Fibroblast of upper back skin (primary cell): Measurements from ENCODE around the gene PARD6B.

Source experiments
- DNase-seq: peaks from one replicate; pipeline ENCODE4 v3.0.0-alpha.2; 2013

The PARD6B gene

DNA sequence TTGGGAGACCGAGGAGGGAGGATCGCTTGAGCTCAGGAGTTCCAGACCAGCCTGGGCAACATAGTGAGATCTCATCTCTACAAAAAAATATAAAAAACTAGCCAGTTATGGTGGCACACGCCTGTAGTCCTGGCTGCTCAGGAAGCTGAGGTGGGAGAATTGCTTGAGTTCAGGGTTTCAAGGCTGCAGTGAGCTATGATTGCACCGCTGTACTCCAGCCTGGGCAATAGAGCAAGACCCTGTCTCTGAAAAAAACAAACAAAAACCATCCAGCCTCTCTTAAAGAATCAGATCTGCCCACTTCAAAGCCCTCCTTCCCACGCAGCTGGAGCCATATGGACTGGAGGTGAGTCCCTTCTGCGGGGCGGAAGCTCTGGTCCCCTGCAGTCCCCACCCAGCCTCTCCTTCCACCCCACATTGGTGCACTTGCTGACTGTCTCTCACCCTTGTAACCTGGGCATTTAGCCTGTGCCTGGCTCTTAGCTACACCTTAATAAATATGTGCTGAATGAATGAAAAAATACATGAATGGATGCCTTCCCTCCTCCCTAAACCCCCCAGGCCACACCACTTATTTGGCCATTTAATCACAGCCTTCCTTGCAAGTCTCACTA lies 7.2 kb upstream of the PARD6B start:
- DNase-seq, result no peak

GRCh38 chr20:50724851-50725723 lies 6.3 kb upstream of the PARD6B start:
- peak; percentile 92 for DNase-seq

- no peak for DNase-seq
These were observed 5.7 kb upstream of the PARD6B start for GRCh38 chr20:50725724-50726005.

DNA sequence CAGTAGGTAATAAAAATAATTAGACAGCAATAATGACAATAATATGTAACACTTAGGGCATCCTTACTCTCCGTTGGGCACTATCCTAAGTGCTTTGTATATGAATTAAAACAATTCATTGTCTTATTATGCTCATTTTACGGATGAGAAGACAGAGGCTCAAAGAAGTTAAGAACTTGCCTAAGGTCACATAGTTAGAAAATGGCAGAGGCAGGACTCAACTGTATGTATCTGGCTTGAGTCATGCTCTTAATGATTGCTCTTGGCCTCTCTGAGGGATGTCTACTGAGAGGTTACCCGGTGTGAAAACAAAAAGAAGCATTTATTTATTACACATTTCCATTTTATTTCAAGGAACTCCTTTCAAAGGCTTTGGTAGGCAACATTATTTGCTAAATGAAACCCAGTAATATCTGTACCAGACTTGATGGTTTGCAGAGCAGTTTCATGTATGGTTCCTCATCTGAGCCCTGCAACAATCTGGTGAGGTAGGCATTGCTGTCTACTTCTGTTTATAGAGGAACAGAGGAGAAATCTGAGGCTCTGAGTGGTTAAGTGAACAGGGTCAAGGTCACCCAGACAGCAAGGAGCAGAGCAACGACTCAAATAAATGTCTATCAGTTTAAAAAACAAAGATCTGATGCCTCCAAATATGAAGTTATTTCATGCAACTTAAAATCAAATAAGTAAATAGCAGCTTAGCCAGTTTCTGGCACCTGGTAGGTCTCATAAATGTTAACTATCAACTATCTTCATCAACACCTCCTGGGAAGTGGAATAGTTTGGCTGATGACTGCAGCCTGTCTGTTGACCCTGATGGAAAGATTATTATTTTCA lies 4.2 kb upstream of the PARD6B start:
- no peak for DNase-seq

- DNase-seq, result no peak
These were observed 3.4 kb upstream of the PARD6B start for GRCh38 chr20:50727792-50728485.

DNA sequence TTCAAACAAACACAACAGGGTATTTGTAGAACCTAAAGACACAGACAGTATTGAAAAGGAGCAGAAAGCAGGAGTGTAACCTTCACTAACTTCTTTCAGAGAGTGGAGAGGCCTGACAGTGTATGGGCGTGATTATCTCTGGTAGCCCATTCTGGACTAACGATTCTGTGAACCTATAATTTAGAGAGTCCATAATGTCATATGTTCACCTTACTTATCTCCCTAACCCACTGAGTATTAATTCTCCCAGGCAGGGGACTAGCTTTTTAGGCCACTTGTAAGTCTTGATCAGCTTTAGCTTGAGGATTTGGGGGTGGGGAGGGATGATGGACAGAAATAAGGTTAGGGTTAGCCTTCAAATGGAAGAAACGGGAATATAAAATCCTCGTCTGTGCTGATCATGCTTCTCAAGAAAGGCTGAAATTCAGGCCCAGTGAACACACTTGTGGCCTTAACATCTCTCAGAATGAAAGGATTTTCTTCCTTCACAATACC lies 2.8 kb upstream of the PARD6B start:
- DNase-seq, result no peak

DNA sequence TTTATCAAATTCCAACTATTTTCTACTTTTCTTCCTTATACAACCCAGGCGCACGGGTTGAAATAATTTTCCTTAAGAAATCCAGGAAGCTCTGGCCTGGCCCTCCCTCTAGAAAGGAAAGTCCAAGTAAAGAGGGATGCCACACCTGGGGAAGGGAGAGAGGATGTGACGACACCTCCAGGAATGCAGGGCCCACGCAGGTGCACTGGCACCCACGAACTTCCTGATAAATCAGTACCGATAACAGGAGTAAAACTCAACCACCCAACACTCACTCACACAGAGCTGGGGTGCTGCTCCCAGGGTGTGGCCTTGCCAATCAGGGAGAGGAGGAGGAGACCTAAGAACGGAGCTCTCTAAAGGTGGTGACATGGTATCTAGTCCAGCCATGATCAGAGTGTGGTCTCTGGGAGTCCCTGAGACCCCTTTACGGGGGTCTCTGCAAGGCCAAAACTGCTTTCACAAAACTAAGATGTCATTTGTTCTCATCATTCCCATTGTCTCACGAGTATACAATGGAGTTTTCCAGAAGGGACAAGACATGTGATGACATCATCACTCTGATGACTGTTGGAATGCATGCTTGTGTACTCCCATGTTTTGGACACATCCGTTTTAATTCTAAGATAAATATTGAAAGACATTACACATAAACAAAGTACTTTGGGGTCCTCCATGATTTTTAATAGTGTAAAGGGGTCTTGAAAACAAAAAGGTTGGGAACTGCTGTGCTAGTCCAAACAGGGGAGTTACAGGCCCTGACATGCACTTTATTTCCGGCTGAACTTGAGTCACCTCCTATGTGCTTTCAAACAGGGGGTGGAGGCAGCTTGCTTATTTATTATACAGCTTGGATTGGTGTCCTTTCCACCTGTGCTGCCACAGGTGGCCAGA lies 2.2 kb upstream of the PARD6B start:
- no peak for DNase-seq

- DNase-seq, result no peak
These were observed 1.2 kb upstream of the PARD6B start for GRCh38 chr20:50729901-50730764.

DNA sequence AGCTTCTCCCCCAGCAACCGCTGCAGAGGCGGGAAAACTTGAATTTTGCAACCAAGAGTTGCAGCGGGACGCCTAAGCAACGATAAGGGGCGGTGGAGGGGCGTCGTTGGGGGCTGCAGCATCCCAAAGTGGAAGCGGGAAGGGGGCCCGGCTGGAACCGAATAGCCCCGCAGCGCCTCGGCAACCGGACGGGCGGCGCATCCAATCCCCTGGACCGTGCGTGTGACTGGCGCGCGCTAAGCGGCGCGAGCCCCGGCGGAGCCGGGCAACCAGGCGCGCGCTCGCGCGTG lies 670 bp upstream of the PARD6B start:
- no peak for DNase-seq

DNA sequence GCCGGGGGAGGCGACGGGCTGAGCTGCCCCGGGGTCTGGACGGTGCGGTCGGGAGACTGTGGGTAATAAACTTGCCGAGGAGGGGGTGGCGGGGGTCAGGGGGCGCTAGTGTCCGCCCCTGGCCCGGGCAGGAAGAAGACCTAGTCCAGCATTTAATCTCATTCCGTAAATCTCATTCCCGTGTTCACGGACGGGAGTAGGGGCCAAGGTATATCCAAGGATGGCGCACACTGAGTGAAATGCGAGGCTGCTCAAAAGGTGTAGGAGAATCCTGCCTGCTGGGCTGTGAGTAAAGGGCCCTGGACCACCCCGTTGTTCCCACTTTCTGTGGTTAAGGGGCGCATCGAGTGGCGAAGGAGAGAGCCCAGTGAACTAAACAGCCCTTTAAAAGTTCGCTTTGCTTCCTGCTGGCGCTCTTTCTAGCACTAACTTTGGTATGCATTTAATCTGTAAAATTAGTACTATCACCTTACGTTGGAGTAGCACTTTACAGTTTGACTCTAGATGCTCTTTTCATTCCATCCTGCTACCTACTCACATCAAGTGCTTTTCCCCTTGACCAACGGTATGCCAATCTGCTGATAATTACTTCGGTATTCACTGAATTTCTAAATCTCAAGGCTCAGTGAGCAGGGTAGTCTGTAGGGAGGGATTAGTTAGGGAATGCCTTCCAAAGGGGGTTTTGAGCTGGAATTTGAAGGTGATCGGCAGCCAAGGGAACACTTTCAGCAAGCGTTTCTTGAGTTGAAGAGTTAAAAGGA lies 730 bp downstream of the PARD6B start:
- DNase-seq, result no peak

DNA sequence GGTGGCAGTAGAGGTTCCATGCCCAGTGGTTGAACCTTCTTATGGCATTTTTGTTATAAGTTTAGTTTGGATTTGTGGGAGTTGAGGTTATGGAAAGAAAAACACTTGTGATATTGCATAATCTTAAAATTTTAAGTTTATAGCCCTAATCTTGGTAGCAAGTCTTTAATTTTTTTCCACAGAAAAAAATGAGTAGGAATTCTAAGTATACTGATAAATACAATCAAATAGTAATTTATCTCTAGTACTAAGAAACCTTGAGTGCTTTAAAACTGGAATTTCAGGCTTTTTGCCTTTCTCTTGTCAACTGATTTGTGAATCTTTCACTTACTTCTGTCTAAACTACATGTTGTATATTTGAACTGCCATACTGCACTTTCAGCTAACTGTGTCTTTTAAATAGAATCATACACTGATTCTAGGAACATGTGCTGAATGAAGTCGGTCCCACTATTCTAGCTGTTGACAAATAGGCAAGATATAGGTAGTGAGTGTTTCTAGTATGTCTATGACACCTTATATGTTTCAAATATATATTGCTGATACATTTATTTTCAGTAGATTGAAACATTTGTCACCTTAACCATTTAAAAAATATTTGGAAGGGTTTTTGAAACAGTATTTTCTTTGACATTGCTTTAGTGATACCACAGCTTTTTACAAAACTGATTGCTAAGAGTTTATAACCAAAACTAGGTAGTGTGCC lies 2.4 kb downstream of the PARD6B start:
- no peak for DNase-seq

DNA sequence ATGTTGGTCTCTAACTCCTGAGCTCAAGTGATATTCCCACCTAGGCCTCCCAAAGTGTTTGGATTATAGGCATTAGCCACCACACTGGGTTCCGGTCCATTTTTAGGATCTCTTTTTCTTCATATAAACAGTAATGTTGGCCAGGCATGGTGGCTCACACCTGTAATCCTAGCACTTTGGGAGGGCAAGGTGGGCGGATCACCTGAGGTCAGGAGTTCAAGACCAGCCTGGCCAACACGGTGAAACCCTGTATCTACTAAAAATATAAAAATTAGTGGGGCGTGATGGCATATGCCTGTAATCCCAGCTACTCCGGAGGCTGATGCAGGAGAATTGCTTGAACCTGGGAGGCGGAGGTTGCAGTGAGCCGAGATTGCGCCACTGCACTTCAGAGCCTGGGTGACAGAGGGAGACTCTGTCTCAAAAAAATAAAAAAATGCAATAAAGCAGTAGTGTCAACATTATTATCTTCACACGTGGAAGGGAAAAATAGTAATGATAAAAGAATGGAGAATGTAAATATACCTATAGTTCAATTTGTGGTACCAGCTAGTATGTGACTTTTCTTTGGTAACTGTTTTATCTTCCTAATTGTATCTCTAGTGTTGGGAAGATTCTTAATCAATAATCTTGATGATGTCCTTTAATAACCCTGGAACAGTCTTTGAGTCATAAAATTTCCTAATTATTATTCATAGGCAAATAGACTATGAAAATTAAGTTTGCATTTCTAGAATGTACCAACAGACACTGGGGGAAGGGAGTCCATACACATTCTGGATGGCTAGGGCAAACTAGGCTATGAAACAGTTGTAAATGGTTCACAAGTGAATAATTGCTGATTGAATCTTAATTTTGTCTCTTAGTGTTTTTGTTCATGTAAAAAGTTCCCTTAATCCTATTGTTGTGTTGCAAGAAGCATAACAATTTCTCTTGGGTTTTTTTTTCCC lies 3.6 kb downstream of the PARD6B start:
- DNase-seq, result no peak

DNA sequence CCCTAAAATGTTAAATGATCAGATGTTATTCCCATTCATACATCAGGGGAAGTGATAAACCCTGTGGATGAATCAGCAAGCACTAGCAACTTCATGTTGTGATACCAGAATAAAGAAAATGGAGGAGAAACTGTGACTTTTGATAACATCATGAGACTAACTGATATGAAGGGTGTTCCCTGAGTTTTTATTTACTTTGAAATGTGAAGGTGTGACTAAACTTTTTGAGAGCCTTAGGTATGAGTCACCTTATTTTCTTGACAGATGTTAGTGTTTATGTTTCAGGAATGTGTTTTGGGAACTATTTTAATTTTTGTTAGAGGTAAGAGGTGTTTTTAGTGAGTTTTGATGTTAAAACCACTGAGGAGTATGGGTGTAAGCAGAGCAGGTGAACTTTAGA lies 4.4 kb downstream of the PARD6B start:
- no peak for DNase-seq

DNA sequence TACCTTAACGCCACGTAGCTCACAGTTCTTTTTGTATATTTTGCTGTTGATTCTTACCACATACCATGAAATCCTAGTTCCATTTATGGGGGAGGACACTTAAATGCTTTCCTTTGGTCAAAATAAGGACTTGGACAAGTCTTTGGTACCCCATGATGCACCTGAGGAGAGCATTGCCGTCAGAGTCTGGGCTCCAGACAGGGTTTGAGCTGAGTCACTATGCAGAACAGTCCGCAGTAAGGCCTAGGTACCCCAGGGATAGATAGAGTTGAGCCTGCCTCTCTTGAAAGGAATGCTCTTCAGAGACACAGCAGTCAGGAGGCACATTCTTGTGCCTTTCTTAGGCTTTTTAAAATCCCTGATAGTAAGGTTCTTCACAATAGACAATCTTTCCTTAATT lies 6.0 kb downstream of the PARD6B start:
- DNase-seq, result no peak

- DNase-seq, result no peak
These were observed 11.7 kb downstream of the PARD6B start for GRCh38 chr20:50743087-50743486.

DNA sequence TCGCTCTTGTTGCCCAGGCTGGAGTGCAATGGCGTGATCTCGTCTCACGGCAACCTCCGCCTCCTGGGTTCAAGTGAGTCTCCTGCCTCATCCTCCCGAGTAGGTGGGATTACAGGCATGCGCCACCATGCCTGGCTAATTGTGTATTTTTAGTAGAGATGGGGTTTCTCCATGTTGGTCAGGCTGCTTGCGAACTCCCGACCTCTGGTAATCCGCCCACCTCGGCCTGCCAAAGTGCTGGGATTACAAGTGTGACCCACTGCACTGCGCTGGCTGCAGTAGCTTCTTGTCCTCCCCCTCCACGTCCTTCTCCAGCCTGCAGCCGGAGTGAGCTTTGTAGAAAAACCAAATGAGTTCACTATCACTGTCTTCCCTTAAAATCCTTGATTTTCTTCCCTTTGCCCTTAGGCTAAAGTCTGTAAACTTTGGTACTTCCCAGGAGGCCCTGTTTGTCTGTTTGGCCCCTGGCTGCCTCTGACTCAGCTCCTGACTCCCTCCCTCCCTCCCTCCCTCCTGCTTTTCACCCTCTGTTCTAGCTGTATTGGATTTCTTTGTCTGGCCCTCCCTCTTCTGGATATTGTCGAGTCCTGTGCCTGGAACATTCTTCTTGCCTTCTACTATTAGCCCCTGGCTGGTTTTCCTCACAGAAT lies 12.9 kb downstream of the PARD6B start:
- peak; percentile 83 for DNase-seq

- DNase-seq, result no peak
These were observed 14.3 kb downstream of the PARD6B start for GRCh38 chr20:50745634-50746137.
